GM19099 (cell line): ENCODE results near the gene ARAP1.
A peak's percentile ranks its signal among the peaks of the same experiment; 100 is the strongest.

Experiments
- POLR2A ChIP-seq: IDR thresholded peaks from 3 replicates; pipeline ENCODE4 v1.6.1; 2011; ENCODE audit warnings: low read depth; ENCODE audit not compliant: insufficient read length; ENCODE audit errors: extremely low read depth

ARAP1 gene

DNA sequence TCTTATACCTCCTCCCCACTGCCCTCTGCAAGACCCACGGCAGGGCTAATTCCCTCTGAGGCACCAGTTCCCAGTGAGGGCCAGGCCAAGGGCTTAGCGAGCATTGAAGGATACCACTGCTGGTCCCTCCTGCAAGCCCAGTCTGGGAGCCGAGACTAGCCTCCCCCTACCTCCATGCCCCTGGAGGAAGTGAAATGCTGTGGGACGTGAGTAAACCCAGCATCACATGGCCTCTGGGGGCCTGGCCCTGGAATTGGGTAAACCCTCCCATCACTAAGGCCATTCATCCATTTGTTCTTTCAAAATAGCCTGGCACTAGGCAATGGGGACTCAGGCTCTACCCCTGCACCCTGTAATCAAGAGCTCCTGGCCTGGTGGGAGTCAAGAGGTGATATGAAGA, 24.7 kb downstream of the ARAP1 start:
- no peak for TF ChIP-seq POLR2A

DNA sequence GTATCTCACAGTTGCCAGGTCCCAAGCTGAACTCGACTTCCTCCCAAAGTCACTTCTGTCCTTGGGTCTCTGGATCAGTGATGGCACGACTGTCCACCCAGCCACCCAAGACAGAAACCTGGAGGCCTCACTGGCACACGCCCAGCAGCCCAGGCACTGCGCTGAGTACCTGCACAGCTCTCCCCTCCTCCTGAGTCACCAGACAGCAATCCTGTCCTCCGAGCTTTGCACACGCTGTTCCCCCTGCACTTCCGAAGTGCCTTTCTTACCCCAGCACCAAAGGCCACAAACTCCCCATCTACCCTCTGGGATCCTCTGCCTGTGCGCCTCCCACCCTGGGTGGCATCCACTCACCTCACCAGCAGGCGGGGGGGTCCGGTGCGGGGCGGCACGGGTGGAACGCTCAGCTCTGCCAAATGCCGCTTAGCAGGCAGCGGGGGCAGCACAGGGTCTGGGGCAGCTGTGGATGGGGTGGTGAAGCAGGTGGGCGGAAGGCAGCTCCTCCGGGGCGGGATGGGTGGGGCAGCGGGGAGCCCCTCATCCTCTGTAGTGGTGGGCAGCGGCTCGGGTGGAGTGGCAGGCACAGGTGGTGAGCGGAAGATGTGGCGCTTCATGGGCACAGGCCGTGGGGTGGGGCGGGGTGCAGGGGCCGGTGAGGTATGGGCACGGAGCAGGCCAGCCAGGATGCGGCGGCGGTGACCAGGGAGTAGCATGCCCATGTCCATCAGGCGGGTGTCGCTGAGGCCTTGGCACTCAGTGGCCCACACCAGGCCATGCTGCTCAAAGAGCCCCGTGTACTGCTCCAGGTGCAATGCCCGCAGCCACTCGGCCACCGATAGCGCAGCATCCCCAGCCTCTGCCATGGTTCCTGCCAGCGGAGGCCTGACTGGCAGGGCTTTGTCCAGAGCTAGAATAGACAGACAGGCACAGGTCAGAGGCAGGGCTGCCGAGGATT, 25.7 kb downstream of the ARAP1 start:
- TF ChIP-seq POLR2A, result no peak

DNA sequence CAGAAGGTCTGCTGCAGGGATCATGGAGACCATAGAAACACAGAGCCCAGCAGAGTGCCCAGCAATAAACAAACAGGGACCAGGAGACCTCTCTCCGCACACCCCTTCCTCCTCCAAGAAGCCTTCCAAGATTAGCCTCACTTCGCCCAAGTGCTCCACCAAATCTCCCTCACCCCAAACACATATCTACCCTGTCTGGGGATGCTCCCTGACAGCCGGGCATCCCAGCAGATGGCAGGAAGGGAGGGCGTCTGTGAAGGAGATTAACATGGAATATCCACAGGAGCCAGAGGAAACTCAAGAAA, 26.5 kb downstream of the ARAP1 start:
- TF ChIP-seq POLR2A, result no peak

DNA sequence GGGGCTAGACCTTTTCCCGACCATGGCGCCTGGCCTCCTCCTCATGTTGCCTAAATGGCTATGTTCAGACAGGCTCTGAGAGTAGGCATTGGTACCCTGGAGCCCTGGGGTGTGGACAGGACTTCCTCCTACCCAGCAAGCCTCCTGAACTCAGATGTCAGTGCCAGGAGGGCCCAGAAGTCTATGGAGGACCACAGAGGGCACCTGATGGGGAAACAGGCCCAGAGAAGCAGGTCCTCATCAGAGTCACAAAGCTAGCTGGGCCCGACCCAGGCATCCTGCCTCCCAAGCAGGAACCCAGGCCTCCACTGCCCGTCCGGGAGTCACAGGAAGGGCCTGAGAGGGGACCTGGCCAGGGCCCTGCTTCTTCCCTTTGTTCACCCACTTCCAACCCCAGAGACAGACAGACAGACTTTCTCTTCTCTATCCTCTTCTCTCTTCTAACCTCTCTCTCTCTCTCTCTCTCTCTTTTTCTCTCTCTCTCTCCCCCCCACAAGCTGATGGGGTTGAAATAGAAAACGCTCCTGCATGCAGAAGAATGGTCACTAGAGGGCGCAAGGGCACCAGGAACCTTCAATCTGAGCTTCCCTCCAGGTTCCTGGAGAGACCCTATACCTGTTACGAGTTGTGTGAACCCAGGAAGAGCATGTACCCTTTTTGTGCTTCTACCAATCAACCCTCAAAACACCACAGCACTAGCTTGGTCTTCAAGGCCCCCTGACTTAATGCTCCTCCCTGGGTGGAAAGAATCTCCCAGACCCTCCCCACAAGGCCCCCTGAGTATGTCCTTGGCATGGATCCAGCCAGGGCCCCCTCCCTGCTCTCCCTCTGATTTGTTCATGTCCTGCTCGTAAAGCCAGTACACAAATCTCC, 27.1 kb downstream of the ARAP1 start:
- TF ChIP-seq POLR2A, result no peak

DNA sequence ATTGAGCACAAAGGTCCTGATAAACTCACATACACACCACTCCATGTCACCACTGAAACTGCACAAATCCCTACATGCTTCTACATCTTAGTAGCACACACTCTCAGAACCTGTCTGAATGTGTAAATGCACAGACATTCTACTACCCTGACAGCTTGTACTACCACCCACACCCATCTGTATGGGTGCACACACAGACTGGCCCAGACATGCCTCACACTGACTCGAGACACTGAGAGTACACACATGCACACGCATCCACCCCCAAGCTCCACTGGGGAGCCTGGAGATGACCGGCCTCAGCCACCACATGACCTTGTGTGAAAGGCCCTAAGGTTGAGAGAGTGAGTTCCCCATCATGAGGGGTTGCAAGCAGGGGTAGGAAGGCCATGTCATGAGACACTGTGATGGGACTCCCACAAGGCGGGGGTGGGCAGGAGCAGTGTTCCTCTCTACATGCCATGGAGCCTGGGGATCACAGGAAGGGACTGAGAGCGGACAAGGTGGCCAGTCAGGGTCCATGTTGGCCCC, 28.1 kb downstream of the ARAP1 start:
- no peak for TF ChIP-seq POLR2A

DNA sequence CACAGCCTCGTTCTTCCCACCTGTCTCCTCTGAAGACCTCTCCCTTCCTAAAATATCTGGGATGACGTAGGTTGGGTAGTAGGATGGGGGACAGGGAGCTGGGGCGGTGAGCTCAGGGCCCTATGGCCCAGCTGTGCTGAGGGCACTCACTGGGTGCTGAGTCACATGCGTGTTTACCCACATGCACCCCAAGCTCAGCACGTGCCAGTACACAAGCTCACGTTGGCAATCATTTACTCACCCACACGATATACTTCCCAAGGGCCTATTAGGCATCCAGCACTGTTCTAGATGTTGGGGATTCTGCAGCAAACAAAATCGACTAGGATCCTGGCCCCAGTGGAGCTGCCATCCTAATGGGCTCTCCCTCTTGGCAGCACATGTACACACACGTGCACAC, 28.7 kb downstream of the ARAP1 start:
- TF ChIP-seq POLR2A, result no peak

DNA sequence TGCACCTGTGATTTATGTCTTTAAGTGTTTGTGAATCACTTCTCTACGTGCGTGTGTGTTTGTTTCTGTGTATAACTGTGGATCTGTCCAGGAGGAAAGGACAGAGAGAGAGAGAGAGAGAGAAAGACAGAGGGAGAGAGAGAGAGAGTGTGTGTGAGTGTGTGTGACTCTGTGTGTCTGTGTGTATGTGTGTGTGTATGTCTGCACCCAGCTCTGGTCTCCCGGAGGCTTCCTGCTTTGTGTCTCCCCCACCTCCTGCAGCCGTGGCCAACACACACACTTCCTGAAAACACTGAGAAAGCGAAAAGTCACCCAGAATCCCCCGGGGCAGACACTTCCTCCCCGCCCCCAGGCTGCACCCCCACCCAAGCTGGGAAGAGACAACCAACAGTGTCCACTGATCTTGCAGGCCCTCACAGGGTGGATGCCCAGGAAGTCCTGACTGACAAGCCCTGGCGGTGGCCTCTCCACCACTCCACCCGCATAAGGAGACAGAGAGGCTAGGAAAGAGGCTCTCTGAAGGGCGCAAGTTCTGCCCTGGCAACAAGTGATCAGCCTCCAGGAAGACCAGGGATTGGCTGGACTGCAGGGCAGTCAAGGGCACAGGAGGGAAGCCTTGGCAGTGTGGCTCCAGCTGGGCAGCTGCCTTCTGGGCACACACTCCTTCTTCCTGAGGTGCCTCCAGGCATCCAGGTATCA, 30.0 kb downstream of the ARAP1 start:
- peak; percentile 78 for TF ChIP-seq POLR2A

DNA sequence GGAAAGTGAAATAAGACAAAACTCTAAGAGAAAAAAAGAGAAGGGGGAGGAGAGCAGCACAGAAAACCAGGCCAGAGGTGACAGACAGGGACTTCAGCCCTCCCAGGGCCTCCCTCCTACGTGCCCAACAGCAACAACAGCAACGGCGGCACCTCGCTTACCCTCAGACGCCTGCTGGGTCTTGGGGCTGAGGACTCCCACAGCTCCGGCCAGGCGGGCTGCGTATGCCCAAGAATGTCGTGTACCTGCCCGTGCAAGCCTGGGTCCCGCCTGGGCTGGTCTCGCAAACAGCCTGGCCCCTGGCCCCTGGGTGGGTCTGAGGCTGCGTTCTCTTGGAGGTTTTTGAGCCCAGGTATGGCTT, 30.5 kb downstream of the ARAP1 start:
- TF ChIP-seq POLR2A, result no peak

DNA sequence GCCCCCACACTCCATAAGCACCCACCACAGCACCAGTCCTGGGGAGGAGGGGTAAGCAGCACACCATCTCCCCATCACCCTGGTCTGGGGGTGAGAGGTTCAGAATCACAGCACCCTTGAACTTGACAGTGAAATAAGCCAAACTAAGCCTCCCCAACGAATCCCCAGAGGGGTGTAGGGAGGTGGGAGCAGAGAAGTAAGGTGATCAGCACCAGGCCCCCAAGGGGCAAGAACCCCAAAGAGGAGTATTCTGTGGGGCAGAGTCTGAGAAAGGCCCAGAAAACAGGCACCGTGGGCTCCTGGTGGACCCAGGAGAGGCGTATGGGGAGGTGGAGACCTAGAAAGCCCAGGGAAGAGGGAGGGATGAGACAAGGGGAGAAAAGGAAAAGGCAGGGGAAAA, 30.9 kb downstream of the ARAP1 start:
- no peak for TF ChIP-seq POLR2A

DNA sequence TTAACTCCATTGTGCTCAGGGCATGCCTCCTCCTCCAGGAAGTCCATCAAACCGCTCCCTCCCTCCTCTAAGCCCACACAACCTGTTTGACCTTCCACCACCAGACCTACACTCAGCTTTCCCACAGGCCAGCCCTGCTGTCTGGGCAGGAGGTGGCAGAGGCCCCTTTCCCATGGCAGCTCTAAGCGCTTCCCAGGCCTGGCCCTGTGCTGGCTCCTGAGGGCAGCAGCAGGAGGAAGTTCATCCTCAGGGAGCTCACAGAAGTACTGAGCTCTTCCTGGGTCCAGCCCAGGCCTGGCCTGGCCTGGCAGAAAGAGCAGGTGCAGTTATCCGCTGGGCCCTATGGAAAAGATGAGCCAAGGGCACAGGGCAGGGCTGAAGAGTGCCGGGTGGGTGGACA, 31.4 kb downstream of the ARAP1 start:
- TF ChIP-seq POLR2A, result no peak

DNA sequence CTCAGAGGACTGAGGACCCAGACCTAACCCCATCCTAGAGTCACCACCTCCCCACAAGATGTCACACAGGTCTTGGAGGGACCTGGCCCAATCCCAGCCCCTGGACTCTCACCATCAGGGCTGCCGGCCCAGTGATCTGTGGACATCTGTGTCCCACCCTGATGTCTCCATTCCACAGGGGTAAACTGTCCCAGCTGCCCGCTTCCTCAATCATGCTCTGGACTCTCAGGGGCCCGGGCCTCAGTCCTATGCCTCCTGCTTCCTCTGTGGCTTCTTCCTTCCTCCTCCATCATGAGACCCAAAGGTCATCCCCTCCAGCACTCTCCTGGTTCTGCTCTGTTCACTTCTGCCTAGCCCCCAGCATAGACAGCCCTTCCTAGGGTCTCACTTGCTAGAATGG, 32.2 kb downstream of the ARAP1 start:
- TF ChIP-seq POLR2A, result no peak

DNA sequence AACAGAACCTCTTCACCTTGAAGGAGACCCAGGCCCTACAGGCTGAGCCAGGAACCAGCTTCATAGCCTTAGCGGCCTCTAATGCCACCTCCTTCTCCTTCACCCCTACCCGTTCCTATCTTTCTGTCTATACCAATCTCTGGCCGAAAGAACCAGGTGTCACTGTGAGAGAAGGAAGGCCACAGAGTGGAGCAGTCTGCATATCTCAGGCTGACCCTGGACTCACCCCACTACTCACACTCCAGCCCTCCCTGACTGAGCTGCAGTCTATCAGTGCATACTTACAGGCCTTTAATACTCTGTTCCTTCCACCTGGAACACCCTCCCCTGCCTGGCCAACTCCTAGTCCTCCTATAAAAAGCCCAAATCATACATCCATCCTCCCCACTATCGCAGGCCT, 32.7 kb downstream of the ARAP1 start:
- no peak for TF ChIP-seq POLR2A

DNA sequence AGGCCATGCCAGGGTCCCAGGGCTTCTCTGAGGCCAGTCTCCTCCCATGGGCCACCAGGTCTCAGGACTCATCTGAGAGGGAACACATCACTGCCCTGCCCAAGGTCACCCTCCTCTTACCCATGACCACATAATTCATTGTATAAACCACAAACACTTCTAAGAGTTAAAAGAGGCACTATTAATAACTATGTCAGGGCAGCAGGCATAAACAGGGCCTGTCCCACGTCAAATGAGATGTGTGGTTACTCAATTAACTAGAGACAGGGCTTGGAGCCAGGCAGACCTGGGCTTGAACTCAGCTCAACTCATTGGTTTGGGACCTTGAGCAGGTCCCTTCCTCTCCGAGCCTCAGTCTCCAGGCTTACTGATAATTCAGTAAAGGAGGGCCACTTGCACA, 33.1 kb downstream of the ARAP1 start:
- no peak for TF ChIP-seq POLR2A

DNA sequence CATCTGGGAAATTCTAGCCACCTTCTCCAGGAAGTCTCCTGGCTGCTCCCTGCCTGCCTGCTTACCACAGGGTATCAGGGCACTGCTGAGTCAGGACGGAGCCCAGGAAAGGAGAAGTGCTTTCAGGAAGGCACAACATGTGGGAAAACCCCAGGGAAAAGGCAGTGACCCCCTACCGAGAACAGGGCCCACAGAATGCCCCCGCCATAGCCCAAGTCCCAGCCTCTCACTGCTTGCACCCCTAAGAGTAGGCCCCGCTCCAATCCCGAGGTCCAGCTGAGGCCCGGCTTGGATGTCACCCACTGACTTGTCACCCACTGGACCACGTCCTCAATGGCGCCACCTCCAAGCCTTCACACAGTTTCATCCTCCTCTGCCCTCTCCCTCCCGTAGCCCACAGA, 34.1 kb downstream of the ARAP1 start:
- TF ChIP-seq POLR2A, result no peak

DNA sequence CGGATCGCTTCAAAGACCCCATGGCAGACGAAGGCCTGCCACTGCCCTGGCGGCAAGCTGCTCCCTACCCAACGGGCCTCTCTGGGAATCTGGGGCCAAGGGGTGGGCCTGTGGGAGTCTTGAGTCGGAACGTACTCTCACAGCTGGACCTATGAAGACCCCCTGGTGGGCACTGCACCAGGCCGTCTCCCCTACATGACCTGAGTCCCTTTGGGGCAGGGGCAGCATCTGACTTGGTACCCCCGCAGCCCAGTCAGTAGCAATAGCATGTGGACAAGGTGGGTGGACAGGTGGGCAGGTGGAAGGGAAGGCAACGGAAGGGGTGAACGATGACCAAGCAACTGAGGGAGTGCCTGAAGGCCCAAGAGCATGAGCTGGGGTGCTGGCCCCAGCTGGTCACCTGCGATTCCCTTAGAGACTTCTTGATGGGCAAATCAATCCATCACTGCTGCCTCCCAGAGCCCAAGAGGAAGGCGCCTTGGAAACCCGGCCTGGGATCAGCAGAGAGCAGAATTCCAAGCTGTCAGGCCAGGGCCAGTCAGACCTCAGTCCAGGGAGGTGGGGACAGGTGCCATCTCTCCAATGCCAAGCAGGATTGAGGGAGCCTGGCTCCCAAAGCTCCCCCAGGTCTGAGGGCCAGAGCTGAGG, 35.3 kb downstream of the ARAP1 start:
- TF ChIP-seq POLR2A, result no peak
